ENCODE measurements around the gene TATDN2.

Gene TATDN2

DNA sequence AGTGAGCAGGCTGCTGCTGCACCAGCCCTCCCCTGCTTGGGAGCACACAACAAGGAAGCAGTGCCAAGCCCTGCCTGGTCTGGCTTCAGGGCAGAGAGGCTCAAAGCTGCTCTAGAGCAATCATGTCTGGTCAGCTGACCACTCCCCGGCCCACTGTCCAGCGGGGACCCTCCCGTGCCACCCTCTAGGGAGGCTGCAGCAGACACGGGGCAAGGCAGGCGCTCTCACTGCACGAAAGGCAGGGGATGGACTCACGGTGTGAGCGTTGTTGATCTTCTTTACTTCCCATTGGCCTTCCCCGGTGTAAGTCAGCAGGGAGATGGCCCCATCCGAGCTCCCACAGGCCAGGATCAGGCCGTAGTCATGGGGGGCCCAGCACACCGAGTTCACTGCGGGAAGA is 63.5 kb downstream of the TATDN2 start:
- TF ChIP-seq BACH2 (CRISPR knock-in tag; IDR thresholded peaks at IDR 0.05; ENCODE audit: borderline replicate concordance) (no peak), ARNTL (CRISPR knock-in tag; IDR thresholded peaks at IDR 0.05; ENCODE audit: borderline replicate concordance, low read depth) (no peak), TOX (CRISPR knock-in tag; IDR thresholded peaks at IDR 0.05; ENCODE audit: borderline replicate concordance) (no peak)
- TF ChIP-seq, protein P1, sequence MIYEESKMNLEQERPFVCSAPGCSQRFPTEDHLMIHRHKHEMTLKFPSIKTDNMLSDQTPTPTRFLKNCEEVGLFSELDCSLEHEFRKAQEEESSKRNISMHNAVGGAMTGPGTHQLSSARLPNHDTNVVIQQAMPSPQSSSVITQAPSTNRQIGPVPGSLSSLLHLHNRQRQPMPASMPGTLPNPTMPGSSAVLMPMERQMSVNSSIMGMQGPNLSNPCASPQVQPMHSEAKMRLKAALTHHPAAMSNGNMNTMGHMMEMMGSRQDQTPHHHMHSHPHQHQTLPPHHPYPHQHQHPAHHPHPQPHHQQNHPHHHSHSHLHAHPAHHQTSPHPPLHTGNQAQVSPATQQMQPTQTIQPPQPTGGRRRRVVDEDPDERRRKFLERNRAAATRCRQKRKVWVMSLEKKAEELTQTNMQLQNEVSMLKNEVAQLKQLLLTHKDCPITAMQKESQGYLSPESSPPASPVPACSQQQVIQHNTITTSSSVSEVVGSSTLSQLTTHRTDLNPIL (CRISPR knock-in tag; IDR thresholded peaks at IDR 0.05; ENCODE audit: low read depth), result no peak
- no peak for ATAC-seq

DNA sequence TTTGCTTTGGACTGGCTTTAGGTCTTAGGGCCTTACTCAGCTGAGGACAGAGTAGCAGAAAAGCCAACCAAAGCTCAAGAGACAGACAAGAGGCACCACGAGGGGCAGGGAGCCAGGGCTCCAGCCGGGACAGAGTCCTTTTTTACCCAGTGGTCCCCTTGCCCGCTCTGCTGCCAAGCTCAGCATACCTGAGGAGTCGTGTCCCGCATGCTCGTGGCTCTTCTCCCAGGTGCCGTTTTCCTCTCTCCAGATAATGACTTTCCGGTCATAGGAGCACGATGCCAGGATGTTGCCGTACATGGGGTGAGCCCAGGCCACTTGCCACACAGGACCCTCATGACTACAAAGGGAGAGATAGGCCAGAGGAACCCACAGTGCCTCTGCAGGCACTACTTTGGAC is 64.1 kb downstream of the TATDN2 start:
- no peak for ATAC-seq
- TF ChIP-seq, protein P2, sequence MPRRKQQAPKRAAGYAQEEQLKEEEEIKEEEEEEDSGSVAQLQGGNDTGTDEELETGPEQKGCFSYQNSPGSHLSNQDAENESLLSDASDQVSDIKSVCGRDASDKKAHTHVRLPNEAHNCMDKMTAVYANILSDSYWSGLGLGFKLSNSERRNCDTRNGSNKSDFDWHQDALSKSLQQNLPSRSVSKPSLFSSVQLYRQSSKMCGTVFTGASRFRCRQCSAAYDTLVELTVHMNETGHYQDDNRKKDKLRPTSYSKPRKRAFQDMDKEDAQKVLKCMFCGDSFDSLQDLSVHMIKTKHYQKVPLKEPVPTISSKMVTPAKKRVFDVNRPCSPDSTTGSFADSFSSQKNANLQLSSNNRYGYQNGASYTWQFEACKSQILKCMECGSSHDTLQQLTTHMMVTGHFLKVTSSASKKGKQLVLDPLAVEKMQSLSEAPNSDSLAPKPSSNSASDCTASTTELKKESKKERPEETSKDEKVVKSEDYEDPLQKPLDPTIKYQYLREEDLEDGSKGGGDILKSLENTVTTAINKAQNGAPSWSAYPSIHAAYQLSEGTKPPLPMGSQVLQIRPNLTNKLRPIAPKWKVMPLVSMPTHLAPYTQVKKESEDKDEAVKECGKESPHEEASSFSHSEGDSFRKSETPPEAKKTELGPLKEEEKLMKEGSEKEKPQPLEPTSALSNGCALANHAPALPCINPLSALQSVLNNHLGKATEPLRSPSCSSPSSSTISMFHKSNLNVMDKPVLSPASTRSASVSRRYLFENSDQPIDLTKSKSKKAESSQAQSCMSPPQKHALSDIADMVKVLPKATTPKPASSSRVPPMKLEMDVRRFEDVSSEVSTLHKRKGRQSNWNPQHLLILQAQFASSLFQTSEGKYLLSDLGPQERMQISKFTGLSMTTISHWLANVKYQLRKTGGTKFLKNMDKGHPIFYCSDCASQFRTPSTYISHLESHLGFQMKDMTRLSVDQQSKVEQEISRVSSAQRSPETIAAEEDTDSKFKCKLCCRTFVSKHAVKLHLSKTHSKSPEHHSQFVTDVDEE (CRISPR knock-in tag; IDR thresholded peaks at IDR 0.05), result no peak
- TF ChIP-seq TCF4 (CRISPR knock-in tag; IDR thresholded peaks at IDR 0.05; ENCODE audit: borderline replicate concordance) (no peak), ZNF70 (CRISPR knock-in tag; IDR thresholded peaks at IDR 0.05) (no peak), PPARA (CRISPR knock-in tag; IDR thresholded peaks at IDR 0.05; ENCODE audit: borderline replicate concordance) (no peak), RARB (CRISPR knock-in tag; IDR thresholded peaks at IDR 0.05) (no peak), ISL1 (CRISPR knock-in tag; IDR thresholded peaks at IDR 0.05) (no peak), ZFP30 (CRISPR knock-in tag; IDR thresholded peaks at IDR 0.05) (no peak), OSR1 (CRISPR knock-in tag; IDR thresholded peaks at IDR 0.05) (no peak)
- TF ChIP-seq, protein P3, sequence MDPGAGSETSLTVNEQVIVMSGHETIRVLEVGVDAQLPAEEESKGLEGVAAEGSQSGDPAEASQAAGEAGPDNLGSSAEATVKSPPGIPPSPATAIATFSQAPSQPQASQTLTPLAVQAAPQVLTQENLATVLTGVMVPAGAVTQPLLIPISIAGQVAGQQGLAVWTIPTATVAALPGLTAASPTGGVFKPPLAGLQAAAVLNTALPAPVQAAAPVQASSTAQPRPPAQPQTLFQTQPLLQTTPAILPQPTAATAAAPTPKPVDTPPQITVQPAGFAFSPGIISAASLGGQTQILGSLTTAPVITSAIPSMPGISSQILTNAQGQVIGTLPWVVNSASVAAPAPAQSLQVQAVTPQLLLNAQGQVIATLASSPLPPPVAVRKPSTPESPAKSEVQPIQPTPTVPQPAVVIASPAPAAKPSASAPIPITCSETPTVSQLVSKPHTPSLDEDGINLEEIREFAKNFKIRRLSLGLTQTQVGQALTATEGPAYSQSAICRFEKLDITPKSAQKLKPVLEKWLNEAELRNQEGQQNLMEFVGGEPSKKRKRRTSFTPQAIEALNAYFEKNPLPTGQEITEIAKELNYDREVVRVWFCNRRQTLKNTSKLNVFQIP (CRISPR knock-in tag; IDR thresholded peaks at IDR 0.05; ENCODE audit: borderline replicate concordance, low read depth), result no peak
- TF ChIP-seq, protein P1 (CRISPR knock-in tag; IDR thresholded peaks at IDR 0.05; ENCODE audit: low read depth), result no peak
- TF ChIP-seq, protein P4, sequence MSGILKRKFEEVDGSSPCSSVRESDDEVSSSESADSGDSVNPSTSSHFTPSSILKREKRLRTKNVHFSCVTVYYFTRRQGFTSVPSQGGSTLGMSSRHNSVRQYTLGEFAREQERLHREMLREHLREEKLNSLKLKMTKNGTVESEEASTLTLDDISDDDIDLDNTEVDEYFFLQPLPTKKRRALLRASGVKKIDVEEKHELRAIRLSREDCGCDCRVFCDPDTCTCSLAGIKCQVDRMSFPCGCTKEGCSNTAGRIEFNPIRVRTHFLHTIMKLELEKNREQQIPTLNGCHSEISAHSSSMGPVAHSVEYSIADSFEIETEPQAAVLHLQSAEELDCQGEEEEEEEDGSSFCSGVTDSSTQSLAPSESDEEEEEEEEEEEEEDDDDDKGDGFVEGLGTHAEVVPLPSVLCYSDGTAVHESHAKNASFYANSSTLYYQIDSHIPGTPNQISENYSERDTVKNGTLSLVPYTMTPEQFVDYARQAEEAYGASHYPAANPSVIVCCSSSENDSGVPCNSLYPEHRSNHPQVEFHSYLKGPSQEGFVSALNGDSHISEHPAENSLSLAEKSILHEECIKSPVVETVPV (CRISPR knock-in tag; IDR thresholded peaks at IDR 0.05), result no peak

DNA sequence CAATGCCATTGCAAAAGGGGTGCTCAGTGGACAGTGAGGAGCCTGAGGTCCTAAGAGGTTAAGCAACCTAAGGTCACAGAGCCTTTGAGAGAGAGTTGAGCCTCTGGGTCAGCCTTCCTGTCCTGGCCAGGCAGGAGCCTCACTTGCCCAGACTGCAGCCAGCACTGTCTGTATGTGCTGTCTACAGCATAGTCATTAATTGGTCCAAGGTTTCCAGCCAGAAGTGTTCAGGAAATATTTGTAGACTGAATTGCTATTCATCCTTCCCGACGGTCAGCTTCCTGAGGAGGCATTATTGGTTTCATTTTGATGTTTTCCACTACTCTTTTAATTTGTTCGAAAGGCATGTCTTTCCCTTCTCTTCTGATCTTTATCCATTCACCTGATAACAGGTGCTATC is 64.6 kb downstream of the TATDN2 start:
- no peak for ATAC-seq
- TF ChIP-seq SNAI2 (CRISPR knock-in tag; IDR thresholded peaks at IDR 0.05) (no peak), ISL1 (CRISPR knock-in tag; IDR thresholded peaks at IDR 0.05) (no peak), ARNTL (CRISPR knock-in tag; IDR thresholded peaks at IDR 0.05; ENCODE audit: borderline replicate concordance, low read depth) (no peak), CSDC2 (CRISPR knock-in tag; IDR thresholded peaks at IDR 0.05) (no peak), ESRRG (CRISPR knock-in tag; IDR thresholded peaks at IDR 0.05) (no peak), ZFP3 (CRISPR knock-in tag; IDR thresholded peaks at IDR 0.05) (no peak), GLIS3 (CRISPR knock-in tag; IDR thresholded peaks at IDR 0.05) (no peak), ZFP30 (CRISPR knock-in tag; IDR thresholded peaks at IDR 0.05) (no peak), TOX (CRISPR knock-in tag; IDR thresholded peaks at IDR 0.05; ENCODE audit: borderline replicate concordance) (no peak), ZNF565 (CRISPR knock-in tag; conservative IDR thresholded peaks at IDR 0.05; ENCODE audit: low read depth) (no peak)
- TF ChIP-seq, protein P3 (CRISPR knock-in tag; IDR thresholded peaks at IDR 0.05; ENCODE audit: borderline replicate concordance, low read depth), result no peak
- TF ChIP-seq, protein P4 (CRISPR knock-in tag; IDR thresholded peaks at IDR 0.05), result no peak
- TF ChIP-seq, protein P1 (CRISPR knock-in tag; IDR thresholded peaks at IDR 0.05; ENCODE audit: low read depth), result no peak

Measured in SK-N-SH treated with all-trans-retinoic acid at 6 μM for 48 hours (cell line).